ENCODE results near the gene MGAT4B.

Gene MGAT4B

DNA sequence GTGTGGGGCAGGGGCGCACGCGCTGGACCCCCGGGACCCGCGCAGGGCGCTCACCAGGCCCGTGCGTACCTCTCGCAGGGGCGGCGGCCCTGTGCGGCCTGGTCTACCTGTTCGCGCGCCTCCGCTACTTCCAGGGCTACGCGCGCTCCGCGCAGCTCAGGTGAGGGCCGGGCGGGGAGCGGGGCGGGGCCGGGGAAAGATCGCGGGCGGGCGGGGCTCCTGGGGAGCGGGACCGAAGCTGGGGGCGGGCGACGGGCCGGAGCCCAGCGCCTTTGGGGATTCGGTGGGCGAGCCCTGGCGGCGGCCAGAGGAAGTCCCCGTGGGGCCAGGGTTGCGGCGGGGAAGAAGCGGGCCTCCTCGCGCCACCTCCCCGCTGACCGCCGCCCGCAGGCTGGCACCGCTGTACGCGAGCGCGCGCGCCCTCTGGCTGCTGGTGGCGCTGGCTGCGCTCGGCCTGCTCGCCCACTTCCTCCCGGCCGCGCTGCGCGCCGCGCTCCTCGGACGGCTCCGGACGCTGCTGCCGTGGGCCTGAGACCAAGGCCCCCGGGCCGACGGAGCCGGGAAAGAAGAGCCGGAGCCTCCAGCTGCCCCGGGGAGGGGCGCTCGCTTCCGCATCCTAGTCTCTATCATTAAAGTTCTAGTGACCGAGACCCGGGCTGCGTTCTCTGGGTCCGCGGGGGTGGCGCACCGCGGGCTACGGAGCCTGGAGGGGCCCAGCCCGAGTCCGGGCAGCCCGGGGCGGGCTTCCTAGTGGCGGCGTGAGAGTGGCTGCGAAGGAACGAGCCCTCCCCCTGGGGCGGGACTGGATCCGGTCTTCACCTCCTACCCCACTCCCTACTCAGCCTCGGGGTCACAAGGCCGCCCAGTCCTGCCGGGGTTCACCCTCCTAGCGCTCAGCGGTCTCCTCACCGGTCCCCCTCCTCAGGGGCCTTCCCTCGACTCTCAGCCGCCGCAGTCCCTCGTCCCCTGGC lies 10.5 kb downstream of the MGAT4B start:
- Histone ChIP-seq H3K79me1 (ENCODE audit: low read length) (no peaks in the 10 kb centered on the region), H4K5ac (ENCODE audit: low read length) (no peak overlapping the region), H2BK15ac (replicated peaks; ENCODE audit: low read depth) (no peak overlapping the region), H2AK5ac (ENCODE audit: low read length) (no peak overlapping the region), H4K8ac (ENCODE audit: low read depth, low read length) (no peak overlapping the region), H3K23ac (ENCODE audit: low read length) (no peak overlapping the region), H3K4me2 (ENCODE audit: low read length) (peak overlapping the region; percentile 81), H3K27ac (ENCODE audit: low read depth, low read length) (peak overlapping the region; percentile 55), H3K56ac (ENCODE audit: low read length) (peak overlapping the region; percentile 88), H3K27me3 (ENCODE audit: insufficient read depth, low read length, poor library complexity) (no peaks in the 10 kb centered on the region), H3K4me3 (ENCODE audit: low read length) (peak overlapping the region; percentile 55), H3K9ac (ENCODE audit: low read length) (peak overlapping the region; percentile 83), H2BK120ac (ENCODE audit: low read depth, low read length) (peak overlapping the region; percentile 10), H3K4me1 (ENCODE audit: control insufficient read depth, low read depth, low read length) (no peaks in the 10 kb centered on the region), H3K4ac (ENCODE audit: low read depth, low read length) (no peak overlapping the region), H3K79me2 (ENCODE audit: control insufficient read depth, insufficient read depth, low read length) (no peaks in the 10 kb centered on the region), H2BK5ac (ENCODE audit: low read length) (no peak overlapping the region), H3K18ac (ENCODE audit: low read length) (peak overlapping the region; percentile 19), H3K36me3 (ENCODE audit: control insufficient read depth, insufficient read depth, low read length) (peaks cover 3% of the 10 kb centered on the region)
- WGBS (ENCODE audit: extremely low coverage, insufficient coverage, low lambda C conversion rate): no CpG with 5 or more reads among the region's 113 CpGs
- DNase-seq: peak; percentile 85

DNA sequence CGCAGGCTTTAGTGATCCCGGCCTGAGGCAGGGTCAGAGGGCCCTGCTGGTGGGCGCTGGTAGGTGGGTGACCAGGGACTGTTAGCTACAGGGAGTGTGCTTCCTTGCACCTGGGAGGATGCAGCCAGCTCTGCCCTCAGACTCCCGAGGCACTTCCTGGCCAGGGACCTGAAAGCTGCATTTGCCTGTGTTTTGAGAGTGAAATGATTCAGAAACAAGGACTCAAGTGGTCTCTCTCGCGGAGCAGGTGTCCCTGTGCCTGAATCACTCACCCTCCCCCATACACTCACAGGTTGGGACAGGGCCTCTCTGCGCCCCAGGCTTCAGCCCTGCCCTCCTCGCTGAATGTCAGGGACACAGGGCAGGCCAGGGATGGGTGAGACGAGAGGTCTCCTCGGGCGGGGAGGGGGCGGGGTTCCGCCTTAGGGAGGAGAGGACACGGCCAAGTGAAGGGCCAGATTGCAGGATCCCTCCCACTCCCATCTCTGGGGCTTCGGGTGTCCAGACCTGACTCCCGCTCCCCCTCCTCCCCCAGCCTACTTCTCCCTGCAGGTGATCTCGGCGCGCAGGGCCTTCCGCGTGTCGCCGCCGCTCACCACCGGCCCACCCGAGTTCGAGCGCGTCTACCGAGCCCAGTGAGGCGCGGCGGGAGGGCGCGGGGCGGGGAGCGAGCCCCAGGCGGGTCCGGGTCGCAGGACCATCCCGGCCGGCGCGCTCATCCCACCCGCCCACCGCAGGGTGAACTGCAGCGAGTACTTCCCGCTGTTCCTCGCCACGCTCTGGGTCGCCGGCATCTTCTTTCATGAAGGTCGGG lies 11.4 kb downstream of the MGAT4B start:
- Histone ChIP-seq H3K18ac (ENCODE audit: low read length) (peak overlapping the region; percentile 19), H3K4me1 (ENCODE audit: control insufficient read depth, low read depth, low read length) (no peaks in the 10 kb centered on the region), H3K23ac (ENCODE audit: low read length) (peak overlapping the region; percentile 83), H3K4me3 (ENCODE audit: low read length) (peak overlapping the region; percentile 46), H3K4ac (ENCODE audit: low read depth, low read length) (no peak overlapping the region), H3K56ac (ENCODE audit: low read length) (peak overlapping the region; percentile 88), H2BK120ac (ENCODE audit: low read depth, low read length) (peak overlapping the region; percentile 10), H3K9ac (ENCODE audit: low read length) (peak overlapping the region; percentile 74), H4K8ac (ENCODE audit: low read depth, low read length) (no peak overlapping the region), H2AK5ac (ENCODE audit: low read length) (no peak overlapping the region), H3K27ac (ENCODE audit: low read depth, low read length) (peak overlapping the region; percentile 40), H4K5ac (ENCODE audit: low read length) (no peak overlapping the region), H2BK5ac (ENCODE audit: low read length) (no peak overlapping the region), H3K36me3 (ENCODE audit: control insufficient read depth, insufficient read depth, low read length) (peaks cover 3% of the 10 kb centered on the region), H3K79me1 (ENCODE audit: low read length) (no peaks in the 10 kb centered on the region), H3K27me3 (ENCODE audit: insufficient read depth, low read length, poor library complexity) (no peaks in the 10 kb centered on the region), H3K79me2 (ENCODE audit: control insufficient read depth, insufficient read depth, low read length) (no peaks in the 10 kb centered on the region), H3K4me2 (ENCODE audit: low read length) (peak overlapping the region; percentile 81), H2BK15ac (replicated peaks; ENCODE audit: low read depth) (no peak overlapping the region)
- DNase-seq: peak; percentile 80
- WGBS (ENCODE audit: extremely low coverage, insufficient coverage, low lambda C conversion rate): no CpG with 5 or more reads among the region's 53 CpGs

DNA sequence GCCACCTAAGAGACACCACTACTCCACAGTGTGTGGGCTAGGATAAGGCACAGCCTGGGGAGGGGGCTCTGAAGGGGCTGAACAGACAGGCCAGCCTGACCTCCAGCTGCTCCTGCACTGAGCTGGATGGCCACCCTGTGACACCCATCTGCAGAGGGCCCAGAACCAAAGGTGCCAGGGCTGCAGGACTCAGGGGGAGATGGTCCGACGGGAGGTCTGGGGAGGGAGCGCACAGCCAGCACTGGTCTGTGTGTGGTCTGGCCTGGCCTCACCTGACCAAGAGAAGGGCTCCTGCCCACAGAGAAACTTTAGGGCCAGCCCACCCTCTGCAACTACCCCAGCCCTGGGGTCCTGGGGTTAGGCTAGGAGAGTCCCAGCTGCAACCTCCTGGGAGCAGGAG lies 12.1 kb downstream of the MGAT4B start:
- Histone ChIP-seq H2BK15ac (replicated peaks; ENCODE audit: low read depth) (no peak overlapping the region), H4K8ac (ENCODE audit: low read depth, low read length) (no peak overlapping the region), H3K27ac (ENCODE audit: low read depth, low read length) (no peak overlapping the region), H3K23ac (ENCODE audit: low read length) (no peak overlapping the region), H3K79me2 (ENCODE audit: control insufficient read depth, insufficient read depth, low read length) (no peaks in the 10 kb centered on the region), H3K4me1 (ENCODE audit: control insufficient read depth, low read depth, low read length) (no peaks in the 10 kb centered on the region), H3K18ac (ENCODE audit: low read length) (no peak overlapping the region), H3K4me3 (ENCODE audit: low read length) (no peak overlapping the region), H4K5ac (ENCODE audit: low read length) (no peak overlapping the region), H3K4ac (ENCODE audit: low read depth, low read length) (no peak overlapping the region), H3K36me3 (ENCODE audit: control insufficient read depth, insufficient read depth, low read length) (peaks cover under 1% of the 10 kb centered on the region), H2BK120ac (ENCODE audit: low read depth, low read length) (no peak overlapping the region), H2AK5ac (ENCODE audit: low read length) (no peak overlapping the region), H3K4me2 (ENCODE audit: low read length) (no peak overlapping the region), H3K9ac (ENCODE audit: low read length) (no peak overlapping the region), H2BK5ac (ENCODE audit: low read length) (no peak overlapping the region), H3K56ac (ENCODE audit: low read length) (no peak overlapping the region), H3K79me1 (ENCODE audit: low read length) (no peaks in the 10 kb centered on the region), H3K27me3 (ENCODE audit: insufficient read depth, low read length, poor library complexity) (no peaks in the 10 kb centered on the region)
- WGBS (ENCODE audit: extremely low coverage, insufficient coverage, low lambda C conversion rate): no CpG with 5 or more reads among the region's 3 CpGs
- no peak for DNase-seq

DNA sequence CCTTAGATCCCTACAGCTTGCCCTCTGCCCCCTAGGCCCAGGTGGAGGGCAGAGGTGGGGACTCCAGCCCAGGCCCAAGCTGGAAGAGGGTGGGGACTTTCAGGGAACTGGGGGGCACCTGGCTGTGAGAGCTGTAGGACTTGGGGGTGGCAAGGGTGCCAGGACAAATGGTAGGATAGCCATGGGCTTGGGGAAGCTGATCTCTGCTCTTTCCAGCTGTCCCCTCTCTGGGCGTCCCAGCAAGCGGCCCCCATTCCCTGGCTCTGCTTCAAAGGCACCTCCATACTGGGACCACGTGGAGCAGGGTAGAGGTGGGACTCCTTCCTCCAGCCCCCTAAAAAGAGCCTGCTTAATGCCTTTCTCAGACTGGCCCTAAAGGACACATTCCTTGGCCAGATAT lies 12.5 kb downstream of the MGAT4B start:
- Histone ChIP-seq H2BK5ac (ENCODE audit: low read length) (no peak overlapping the region), H2AK5ac (ENCODE audit: low read length) (no peak overlapping the region), H3K27me3 (ENCODE audit: insufficient read depth, low read length, poor library complexity) (no peaks in the 10 kb centered on the region), H3K79me2 (ENCODE audit: control insufficient read depth, insufficient read depth, low read length) (no peaks in the 10 kb centered on the region), H3K18ac (ENCODE audit: low read length) (no peak overlapping the region), H3K9ac (ENCODE audit: low read length) (no peak overlapping the region), H3K27ac (ENCODE audit: low read depth, low read length) (no peak overlapping the region), H3K4me1 (ENCODE audit: control insufficient read depth, low read depth, low read length) (no peaks in the 10 kb centered on the region), H3K4me3 (ENCODE audit: low read length) (no peak overlapping the region), H2BK120ac (ENCODE audit: low read depth, low read length) (no peak overlapping the region), H3K56ac (ENCODE audit: low read length) (no peak overlapping the region), H3K4me2 (ENCODE audit: low read length) (no peak overlapping the region), H3K23ac (ENCODE audit: low read length) (no peak overlapping the region), H4K5ac (ENCODE audit: low read length) (no peak overlapping the region), H3K4ac (ENCODE audit: low read depth, low read length) (no peak overlapping the region), H2BK15ac (replicated peaks; ENCODE audit: low read depth) (no peak overlapping the region), H3K36me3 (ENCODE audit: control insufficient read depth, insufficient read depth, low read length) (no peaks in the 10 kb centered on the region), H4K8ac (ENCODE audit: low read depth, low read length) (no peak overlapping the region), H3K79me1 (ENCODE audit: low read length) (no peaks in the 10 kb centered on the region)
- WGBS (ENCODE audit: extremely low coverage, insufficient coverage, low lambda C conversion rate): no CpG with 5 or more reads among the region's 3 CpGs
- no peak for DNase-seq

DNA sequence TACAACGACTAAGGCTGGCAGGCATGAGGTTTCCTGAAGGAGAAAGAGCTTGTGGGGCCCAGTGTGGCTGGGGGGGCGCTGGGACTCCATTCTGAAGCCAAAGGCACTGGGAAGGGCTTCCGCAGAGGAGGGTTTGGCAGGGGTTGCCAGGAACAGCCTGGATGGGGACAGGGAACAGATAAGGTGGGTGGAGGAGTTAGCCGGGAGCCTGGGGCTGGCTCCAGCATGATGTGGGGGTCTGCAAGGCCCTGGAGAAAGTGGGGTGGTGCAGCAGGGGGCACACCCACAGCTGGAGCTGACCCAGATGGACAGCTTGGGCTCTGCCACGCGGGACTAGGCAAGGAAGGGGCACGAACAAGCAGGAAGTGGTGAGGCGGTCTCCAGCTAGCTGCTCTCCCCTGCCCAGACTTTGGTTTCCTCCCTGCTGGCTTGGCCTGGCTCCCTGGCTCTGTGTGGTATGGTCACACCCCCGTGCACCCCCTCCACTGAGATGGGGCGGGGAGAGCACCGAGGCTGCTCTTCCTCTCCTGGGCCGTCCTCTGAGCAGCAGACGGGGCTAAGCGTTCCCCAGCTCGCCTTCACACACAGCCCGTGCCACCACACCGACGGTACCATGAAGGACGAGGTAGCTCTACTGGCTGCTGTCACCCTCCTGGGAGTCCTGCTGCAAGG lies 13.1 kb downstream of the MGAT4B start, which contains the start of gene LTC4S:
Gene LTC4S (plus strand): TSS at position 519 of the 672 bp plus-strand sequence. CDS start 95 bp downstream, at position 614.
- H3K79me2 ChIP-seq (ENCODE audit: control insufficient read depth, insufficient read depth, low read length): no peaks in the 10 kb centered on the region
- H2BK120ac ChIP-seq (ENCODE audit: low read depth, low read length): no peak within 1 kb of the TSS
- whole genome bisulfite sequencing (ENCODE audit: extremely low coverage, insufficient coverage, low lambda C conversion rate): no CpG with 5 or more reads among the region's 19 CpGs
- no peak within 1 kb of the TSS for H3K18ac ChIP-seq (ENCODE audit: low read length)
- no peaks in the 10 kb centered on the region for H3K4me1 ChIP-seq (ENCODE audit: control insufficient read depth, low read depth, low read length)
- H3K36me3 ChIP-seq (ENCODE audit: control insufficient read depth, insufficient read depth, low read length): no peaks in the 10 kb centered on the region
- no peak for DNase-seq
- peak within 1 kb of the TSS; percentile 37 for H3K56ac ChIP-seq (ENCODE audit: low read length)
- no peak within 1 kb of the TSS for H3K9ac ChIP-seq (ENCODE audit: low read length)
- no peak within 1 kb of the TSS for H3K4ac ChIP-seq (ENCODE audit: low read depth, low read length)
- no peak within 1 kb of the TSS for H2BK15ac ChIP-seq (replicated peaks; ENCODE audit: low read depth)
- no peak within 1 kb of the TSS for H4K5ac ChIP-seq (ENCODE audit: low read length)
- no peak within 1 kb of the TSS for H3K4me3 ChIP-seq (ENCODE audit: low read length)
- H4K8ac ChIP-seq (ENCODE audit: low read depth, low read length): no peak within 1 kb of the TSS
- H2AK5ac ChIP-seq (ENCODE audit: low read length): no peak within 1 kb of the TSS
- no peak within 1 kb of the TSS for H3K27ac ChIP-seq (ENCODE audit: low read depth, low read length)
- H3K4me2 ChIP-seq (ENCODE audit: low read length): no peak within 1 kb of the TSS
- H3K27me3 ChIP-seq (ENCODE audit: insufficient read depth, low read length, poor library complexity): no peaks in the 10 kb centered on the region
- no peak within 1 kb of the TSS for H3K23ac ChIP-seq (ENCODE audit: low read length)
- no peaks in the 10 kb centered on the region for H3K79me1 ChIP-seq (ENCODE audit: low read length)
- no peak within 1 kb of the TSS for H2BK5ac ChIP-seq (ENCODE audit: low read length)
